ENCODE data around the gene ITPA. TPM values are rescaled to one million over a fixed set of nuclear protein-coding genes. Genes with fewer than 3 reads are reported as not detected.

The ITPA gene
- total RNA-seq, 4 donors from 2014 or later = 39.4 to 62.4 (median 50.5) TPM

DNA sequence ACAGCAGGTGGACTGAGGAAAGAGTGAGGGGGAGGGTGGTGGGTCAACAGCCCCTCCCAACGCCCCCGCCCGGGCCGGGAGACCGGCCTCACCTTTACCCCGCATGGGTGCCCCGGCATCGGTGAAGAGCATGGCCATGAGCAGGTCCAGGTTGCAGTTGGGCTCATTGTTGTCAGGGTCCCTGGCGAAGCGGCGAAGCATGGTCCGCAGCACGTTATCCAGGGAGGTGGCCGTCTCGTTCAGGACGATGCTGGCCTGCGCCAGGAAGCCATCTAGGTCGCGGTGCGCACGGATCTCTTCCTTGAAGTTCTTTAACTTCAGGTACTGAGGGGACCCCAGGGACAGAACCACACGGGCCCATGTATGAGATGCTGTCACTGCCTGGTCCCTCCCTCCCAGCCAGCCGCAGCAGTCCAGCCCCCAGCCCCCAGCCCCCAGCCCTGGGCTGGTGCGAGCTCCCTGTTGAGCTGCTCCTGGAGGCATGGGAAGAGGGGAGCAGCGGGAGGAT is 24.7 kb downstream of the ITPA start:
- H3K27me3 ChIP-seq = peaks cover 0 to 47% of the 10 kb centered on the region in 2 donors
- no peak for DNase-seq (ENCODE audit: low spot score in 2 of 2)
- H3K4me3 ChIP-seq = no peak overlapping the region
- H3K9me3 ChIP-seq = no peaks in the 10 kb centered on the region
- WGBS, 2 donors = 89 to 91% methylated on average over 14 to 24 of the region's 25 CpGs
- no peak overlapping the region for H3K27ac ChIP-seq
- TF ChIP-seq EP300 (IDR thresholded peaks at IDR 0.05) (no peak), CTCF (IDR thresholded peaks at IDR 0.05) (no peak), POLR2A (IDR thresholded peaks at IDR 0.05) (no peak)
- peaks cover 0 to 15% (median 9%) of the 10 kb centered on the region in 4 donors for H3K4me1 ChIP-seq
- no peaks in the 10 kb centered on the region for H3K36me3 ChIP-seq

GRCh38 chr20:3235666-3236324 is 26.5 kb downstream of the ITPA start:
- TF ChIP-seq CTCF (IDR thresholded peaks at IDR 0.05) = no peak
- TF ChIP-seq POLR2A (IDR thresholded peaks at IDR 0.05) = no peak
- no peak for TF ChIP-seq EP300 (IDR thresholded peaks at IDR 0.05)

DNA sequence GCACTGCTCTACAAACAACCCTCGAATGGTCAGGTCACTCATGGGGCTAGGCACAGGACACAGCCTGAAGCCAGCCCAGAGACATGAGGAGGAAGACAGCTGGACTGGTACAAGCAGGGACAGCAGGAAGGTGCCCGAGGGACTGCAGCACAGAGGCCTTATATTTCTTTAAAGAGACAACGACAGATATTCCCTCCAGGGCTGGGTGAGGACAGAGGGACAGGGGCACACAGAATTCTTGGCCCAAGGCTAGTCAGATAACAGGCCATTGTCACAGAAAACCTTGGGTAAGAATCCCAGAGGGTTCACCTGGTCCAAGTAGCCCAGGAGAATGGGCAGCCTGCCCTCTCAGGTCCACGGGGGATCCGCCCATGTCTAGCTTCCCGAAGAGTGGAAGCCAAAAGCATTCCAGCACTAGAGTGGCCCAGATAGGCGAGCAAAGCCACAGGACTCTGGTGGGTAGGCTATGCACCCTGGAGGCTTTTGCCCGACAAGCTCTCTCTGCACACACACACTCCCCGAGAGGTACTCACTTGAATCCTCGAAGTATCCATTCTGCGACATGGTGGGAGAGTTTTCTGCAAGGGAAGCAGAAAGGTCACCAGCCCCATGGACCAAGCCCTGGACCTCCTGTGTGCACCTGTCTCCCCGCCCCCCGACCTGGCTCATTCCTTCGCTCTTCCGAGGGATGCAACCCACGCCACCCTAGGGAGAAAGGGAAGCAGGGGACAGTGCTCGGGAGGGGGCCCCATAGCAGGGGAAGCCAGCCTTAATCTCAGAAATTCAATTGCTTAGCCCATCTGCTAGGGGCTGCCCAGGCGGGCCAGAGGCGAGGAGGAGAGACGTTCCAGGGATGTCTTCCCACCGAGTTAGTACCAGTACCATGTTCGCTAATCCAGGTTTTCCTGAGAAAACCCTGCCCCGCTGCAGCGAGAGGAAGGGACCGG is 28.0 kb downstream of the ITPA start:
- no peak for DNase-seq (ENCODE audit: low spot score in 2 of 2)
- H3K27me3 ChIP-seq = peaks cover 0 to 74% of the 10 kb centered on the region in 2 donors
- no peaks in the 10 kb centered on the region for H3K9me3 ChIP-seq
- 47 to 57% methylated on average over 23 of the region's 25 CpGs for WGBS, 2 donors
- H3K4me3 ChIP-seq = no peak overlapping the region
- peaks cover 0 to 26% (median 17%) of the 10 kb centered on the region in 4 donors for H3K4me1 ChIP-seq
- H3K36me3 ChIP-seq = no peaks in the 10 kb centered on the region
- TF ChIP-seq CTCF (IDR thresholded peaks at IDR 0.05) (no peak), EP300 (IDR thresholded peaks at IDR 0.05) (no peak), POLR2A (IDR thresholded peaks at IDR 0.05) (no peak)
- no peak overlapping the region for H3K27ac ChIP-seq

More at GRCh38 chr20:3235666-3236324, 26.5 kb downstream of the ITPA start:
- Histone ChIP-seq H3K4me1 (peaks cover 0 to 26% (median 17%) of the 10 kb centered on the region in 4 donors), H3K27ac (no peak overlapping the region), H3K9me3 (no peaks in the 10 kb centered on the region), H3K4me3 (no peak overlapping the region), H3K27me3 (peaks cover 0 to 64% of the 10 kb centered on the region in 2 donors), H3K36me3 (no peaks in the 10 kb centered on the region)
- no peak for DNase-seq (ENCODE audit: low spot score in 2 of 2)
- 83 to 90% methylated on average over 4 of the region's 4 CpGs for WGBS, 2 donors

DNA sequence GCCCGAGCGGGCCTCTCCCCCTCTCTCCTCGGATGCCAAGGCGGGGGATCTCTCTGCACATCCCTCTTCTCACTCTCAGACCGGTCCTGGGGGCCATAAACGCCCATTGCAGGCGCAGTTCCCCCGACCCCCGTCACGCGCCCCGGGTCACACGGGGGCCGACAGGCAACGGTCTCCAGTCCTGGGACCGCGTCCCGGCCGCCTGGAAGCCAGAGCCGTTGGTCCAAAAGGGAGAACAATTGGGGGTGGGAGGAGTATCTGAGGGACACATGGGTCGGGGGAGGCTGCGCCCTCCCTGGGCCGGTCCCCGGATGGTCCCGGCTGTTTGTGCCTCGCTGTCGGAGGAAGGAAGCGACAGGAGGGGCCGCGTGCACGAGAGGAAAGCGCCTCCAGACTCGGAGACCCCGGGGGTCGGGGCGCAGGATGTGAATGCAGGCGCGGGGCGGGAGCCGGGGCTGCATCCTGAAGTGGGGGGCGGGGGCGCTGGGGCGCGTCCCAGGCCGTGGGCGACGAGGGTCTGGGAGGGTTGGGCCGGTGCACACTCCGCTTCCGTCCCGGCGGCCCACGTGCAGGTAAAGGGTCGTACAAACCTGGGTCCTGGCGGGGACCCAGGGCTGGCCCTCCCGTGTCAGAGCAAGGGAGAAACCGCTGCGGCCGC is 28.8 kb downstream of the ITPA start:
- no peak for DNase-seq (ENCODE audit: low spot score in 2 of 2)
- TF ChIP-seq CTCF (IDR thresholded peaks at IDR 0.05) (no peak), POLR2A (IDR thresholded peaks at IDR 0.05) (no peak), EP300 (IDR thresholded peaks at IDR 0.05) (no peak)
- H3K9me3 ChIP-seq = no peaks in the 10 kb centered on the region
- no peaks in the 10 kb centered on the region for H3K36me3 ChIP-seq
- H3K4me1 ChIP-seq = peaks cover 0 to 26% (median 17%) of the 10 kb centered on the region in 4 donors
- no peak overlapping the region for H3K27ac ChIP-seq
- H3K27me3 ChIP-seq = peaks cover 0 to 74% of the 10 kb centered on the region in 2 donors
- WGBS, 2 donors = 4 to 6% methylated on average over 23 to 47 of the region's 59 CpGs
- peak overlapping the region; percentile 41 to 66 (median 49) for H3K4me3 ChIP-seq
